ENCODE results near the gene DNAH8. TPM values are rescaled to one million over a fixed set of nuclear protein-coding genes. Genes with fewer than 3 reads are reported as not detected.

DNAH8 gene
- total RNA-seq, 1 experiment from 2014 or later, result 0.15 TPM

- CTCF ChIA-PET, result no interaction called here
- intact Hi-C loops (cut with micrococcal nuclease), result no loop called here
- no peak for TF ChIP-seq CTCF (conservative IDR thresholded peaks at IDR 0.05; ENCODE audit: low read depth, low read length)
- TF ChIP-seq EZH2 (IDR thresholded peaks at IDR 0.05; ENCODE audit: low read length, unreplicated experiment), result no peak
- TF ChIP-seq EZH2phosphoT487 (IDR thresholded peaks at IDR 0.05; ENCODE audit: borderline replicate concordance, low read length), result no peak
Measured at GRCh38 chr6:39053016-39053624, 338.0 kb downstream of the DNAH8 start.

GRCh38 chr6:39053854-39054576, 338.9 kb downstream of the DNAH8 start:
- CTCF ChIA-PET, result no interaction called here

More at GRCh38 chr6:39053016-39053624, 338.0 kb downstream of the DNAH8 start:
- ATAC-seq, result no peak
- Histone ChIP-seq H3K9me2 (replicated peaks; ENCODE audit: low read length) (no peaks in the 10 kb centered on the region), H3K79me2 (ENCODE audit: low read length) (no peaks in the 10 kb centered on the region), H3K4me1 (ENCODE audit: insufficient read depth, low read length) (peaks cover 9% of the 10 kb centered on the region; the same call in 1 of the 2 replicates), H3K4me3 (ENCODE audit: low read length) (no peak overlapping the region), H3F3A (ENCODE audit: low read length, unreplicated experiment) (no peaks in the 10 kb centered on the region), H2AFZ (ENCODE audit: low read length) (no peak overlapping the region), H3K9ac (ENCODE audit: low read length) (no peak overlapping the region), H3K27ac (ENCODE audit: low read length) (no peak overlapping the region), H3K9me3 (ENCODE audit: low read length) (no peaks in the 10 kb centered on the region), H4K20me1 (ENCODE audit: low read length) (no peaks in the 10 kb centered on the region), H3K27me3 (ENCODE audit: low read length) (peaks cover 5% of the 10 kb centered on the region), H3K4me2 (ENCODE audit: low read length) (no peak overlapping the region), H3K36me3 (ENCODE audit: low read depth, low read length) (no peaks in the 10 kb centered on the region)
- DNase-seq, result no peak
- POLR2A ChIA-PET (ENCODE audit: unreplicated experiment), result no interaction called here
- BruUV-seq (replicated peaks), result no TSS peak

More at GRCh38 chr6:39053854-39054576, 338.9 kb downstream of the DNAH8 start:
- Histone ChIP-seq H4K20me1 (ENCODE audit: low read length) (no peaks in the 10 kb centered on the region), H3K9me2 (replicated peaks; ENCODE audit: low read length) (no peaks in the 10 kb centered on the region), H3F3A (ENCODE audit: low read length, unreplicated experiment) (no peaks in the 10 kb centered on the region), H3K4me3 (ENCODE audit: low read length) (no peak overlapping the region), H3K4me1 (ENCODE audit: insufficient read depth, low read length) (peaks cover 9% of the 10 kb centered on the region; the same call in 1 of the 2 replicates), H3K9me3 (ENCODE audit: low read length) (no peaks in the 10 kb centered on the region), H3K79me2 (ENCODE audit: low read length) (no peaks in the 10 kb centered on the region), H3K27ac (ENCODE audit: low read length) (no peak overlapping the region), H2AFZ (ENCODE audit: low read length) (no peak overlapping the region), H3K4me2 (ENCODE audit: low read length) (no peak overlapping the region), H3K36me3 (ENCODE audit: low read depth, low read length) (no peaks in the 10 kb centered on the region), H3K27me3 (ENCODE audit: low read length) (peaks cover 9% of the 10 kb centered on the region), H3K9ac (ENCODE audit: low read length) (no peak overlapping the region)
- POLR2A ChIA-PET (ENCODE audit: unreplicated experiment), result no interaction called here
- TF ChIP-seq CTCF (conservative IDR thresholded peaks at IDR 0.05; ENCODE audit: low read depth, low read length), result no peak
- TF ChIP-seq EZH2phosphoT487 (IDR thresholded peaks at IDR 0.05; ENCODE audit: borderline replicate concordance, low read length), result no peak
- TF ChIP-seq EZH2 (IDR thresholded peaks at IDR 0.05; ENCODE audit: low read length, unreplicated experiment), result no peak
- DNase-seq (no peak), ATAC-seq (no peak)
- BruUV-seq (replicated peaks), result no TSS peak
- intact Hi-C loops (cut with micrococcal nuclease), result no loop called here
